ENCODE results near the gene TRERF1.

The TRERF1 gene

GRCh38 chr6:42275376-42276033 lies 176.2 kb downstream of the TRERF1 start:
- no peak for DNase-seq (ENCODE audit: low read depth)

GRCh38 chr6:42274898-42275297 lies 176.8 kb downstream of the TRERF1 start:
- DNase-seq (ENCODE audit: low read depth): no peak

- DNase-seq (ENCODE audit: low read depth): no peak
Observed at GRCh38 chr6:42271834-42272805, 179.6 kb downstream of the TRERF1 start.

- DNase-seq (ENCODE audit: low read depth): no peak
Observed at GRCh38 chr6:42269974-42270510, 181.7 kb downstream of the TRERF1 start.

GRCh38 chr6:42269553-42269952 lies 182.2 kb downstream of the TRERF1 start:
- no peak for DNase-seq (ENCODE audit: low read depth)

GRCh38 chr6:42268835-42269204 lies 182.9 kb downstream of the TRERF1 start:
- DNase-seq (ENCODE audit: low read depth): no peak

- DNase-seq (ENCODE audit: low read depth): no peak
Observed at GRCh38 chr6:42268016-42268834, 183.5 kb downstream of the TRERF1 start.

GRCh38 chr6:42266538-42266937 lies 185.2 kb downstream of the TRERF1 start:
- no peak for DNase-seq (ENCODE audit: low read depth)

- DNase-seq (ENCODE audit: low read depth): no peak
Observed at GRCh38 chr6:42264852-42265390, 186.8 kb downstream of the TRERF1 start.

GRCh38 chr6:42264162-42264851 lies 187.4 kb downstream of the TRERF1 start:
- no peak for DNase-seq (ENCODE audit: low read depth)

- no peak for DNase-seq (ENCODE audit: low read depth)
Observed at GRCh38 chr6:42263165-42263728, 188.5 kb downstream of the TRERF1 start.

GRCh38 chr6:42260972-42261371 lies 190.8 kb downstream of the TRERF1 start:
- DNase-seq (ENCODE audit: low read depth): no peak

GRCh38 chr6:42260396-42260888 lies 191.3 kb downstream of the TRERF1 start:
- DNase-seq (ENCODE audit: low read depth): no peak

GRCh38 chr6:42259841-42260395 lies 191.8 kb downstream of the TRERF1 start:
- DNase-seq (ENCODE audit: low read depth): no peak

- no peak for DNase-seq (ENCODE audit: low read depth)
Observed at GRCh38 chr6:42259286-42259685, 192.4 kb downstream of the TRERF1 start.

GRCh38 chr6:42257614-42258013 lies 194.1 kb downstream of the TRERF1 start:
- no peak for DNase-seq (ENCODE audit: low read depth)

- DNase-seq (ENCODE audit: low read depth): no peak
Observed at GRCh38 chr6:42257063-42257462, 194.7 kb downstream of the TRERF1 start.

GRCh38 chr6:42255050-42255449 lies 196.7 kb downstream of the TRERF1 start:
- no peak for DNase-seq (ENCODE audit: low read depth)

- DNase-seq (ENCODE audit: low read depth): no peak
Observed at GRCh38 chr6:42254505-42254904, 197.2 kb downstream of the TRERF1 start.

- no peak for DNase-seq (ENCODE audit: low read depth)
Observed at GRCh38 chr6:42251911-42252637, 199.7 kb downstream of the TRERF1 start.
